IMR-90 (cell line): ENCODE measurements around the gene PRKAG2. TPM values are rescaled to one million over a fixed set of nuclear protein-coding genes. Genes with fewer than 3 reads are reported as not detected.

Experiments used
- ATAC-seq: fragments of 200-7000 bp; cut with Tn5 transposase; 2 replicates; pipeline ENCODE4 v1.9.1; 2020; ENCODE audit warnings: low read depth, mild to moderate bottlenecking, moderate library complexity
- BruUV-seq: library from RNA; stranded (reverse); fragments of 400-500 nt; replicated peaks from 2 replicates; lab custom pipeline; 2021; lab: Mats Ljungman, UMichigan
- CTCF ChIA-PET: fragments of 300-600 bp; formaldehyde crosslinking; extraction: SDS; loops from one replicate; lab custom pipeline; 2021; ENCODE audit warnings: antibody characterized with exemption; lab: Yijun Ruan, JAX
- POLR2A ChIA-PET: fragments of 300-600 bp; sonication (Branson Sonifier 250); formaldehyde crosslinking; loops from one replicate; lab custom pipeline; 2022; ENCODE audit warnings: antibody characterized with exemption; ENCODE audit not compliant: unreplicated experiment; lab: Charles Lee
- DNase-seq: peaks from one replicate; pipeline ENCODE4 v3.0.0; 2013
- H2AFZ ChIP-seq: replicated peaks from 2 replicates; pipeline ENCODE3; 2013; ENCODE audit warnings: low read length, mild to moderate bottlenecking; ENCODE audit not compliant: poor library complexity
- H2AK5ac ChIP-seq: 2 replicates; pipeline ENCODE4 v1.6.1; 2013; ENCODE audit warnings: low read depth, low read length, inconsistent platforms
- H2AK9ac ChIP-seq: replicated peaks from 2 replicates; pipeline ENCODE3; 2013; ENCODE audit warnings: mild to moderate bottlenecking, low read depth, low read length, moderate library complexity; ENCODE audit not compliant: poor library complexity
- H2BK120ac ChIP-seq: 2 replicates; pipeline ENCODE4 v1.6.1; 2013; ENCODE audit warnings: low read depth, low read length, inconsistent platforms
- H2BK15ac ChIP-seq: 3 replicates; pipeline ENCODE4 v1.6.1; 2013; ENCODE audit warnings: low read depth, low read length, inconsistent platforms
- H2BK20ac ChIP-seq: 2 replicates; pipeline ENCODE4 v1.6.1; 2013; ENCODE audit warnings: low read depth, mild to moderate bottlenecking, inconsistent platforms, low read length, moderate library complexity
- H2BK5ac ChIP-seq: 2 replicates; pipeline ENCODE4 v1.6.1; 2013; ENCODE audit warnings: mild to moderate bottlenecking, low read depth, low read length, inconsistent platforms; ENCODE audit not compliant: poor library complexity, severe bottlenecking
- H3K14ac ChIP-seq: replicated peaks from 2 replicates; pipeline ENCODE4 v1.6.1; 2013; ENCODE audit warnings: low read depth, low read length, inconsistent platforms
- H3K18ac ChIP-seq: 2 replicates; pipeline ENCODE4 v1.6.1; 2013; ENCODE audit warnings: low read depth, low read length, control low read depth
- H3K23ac ChIP-seq: 2 replicates; pipeline ENCODE4 v1.6.1; 2013; ENCODE audit warnings: low read depth, low read length, inconsistent platforms
- H3K27ac ChIP-seq: 2 replicates; pipeline ENCODE4 v1.5.1; 2013; ENCODE audit warnings: mild to moderate bottlenecking, control low read depth, low read length; ENCODE audit not compliant: insufficient read depth
- H3K27me3 ChIP-seq: 2 replicates; pipeline ENCODE4 v1.6.1; 2013; ENCODE audit warnings: low read length; ENCODE audit not compliant: control insufficient read depth, insufficient read depth
- H3K36me3 ChIP-seq: 2 replicates; pipeline ENCODE4 v1.6.1; 2013; ENCODE audit warnings: low read length, mixed read lengths; ENCODE audit not compliant: control insufficient read depth, insufficient read depth
- H3K4ac ChIP-seq: 2 replicates; pipeline ENCODE4 v1.6.1; 2013; ENCODE audit warnings: low read depth, low read length, inconsistent platforms
- H3K4me1 ChIP-seq: 2 replicates; pipeline ENCODE4 v1.6.1; 2013; ENCODE audit warnings: low read length, mixed read lengths; ENCODE audit not compliant: control insufficient read depth, insufficient read depth
- H3K4me2 ChIP-seq: 2 replicates; pipeline ENCODE4 v1.6.1; 2013; ENCODE audit warnings: low read depth, mild to moderate bottlenecking, control low read depth, low read length, moderate library complexity
- H3K4me3 ChIP-seq: 2 replicates; pipeline ENCODE4 v1.5.1; 2013; ENCODE audit warnings: low read depth, mild to moderate bottlenecking, control low read depth, low read length, moderate library complexity; ENCODE audit not compliant: insufficient read depth
- H3K56ac ChIP-seq: 2 replicates; pipeline ENCODE4 v1.6.1; 2013; ENCODE audit warnings: low read length, inconsistent platforms; ENCODE audit not compliant: insufficient read depth; ENCODE audit errors: extremely low read depth
- H3K79me1 ChIP-seq, 2 experiments: 2 replicates each; pipeline ENCODE4 v1.6.1; 2013; ENCODE audit warnings: low read length in 2 of 2, inconsistent platforms in 1 of 2, low read depth in 1 of 2
- H3K9ac ChIP-seq: 2 replicates; pipeline ENCODE4 v1.6.1; 2013; ENCODE audit warnings: low read depth, low read length, control low read depth
- H3K9me1 ChIP-seq: 2 replicates; pipeline ENCODE4 v1.6.1; 2013; ENCODE audit warnings: low read length, inconsistent platforms; ENCODE audit not compliant: insufficient read depth
- H3K9me3 ChIP-seq: 2 replicates; pipeline ENCODE4 v1.6.1; 2013; ENCODE audit warnings: low read length; ENCODE audit not compliant: control insufficient read depth, insufficient read depth
- H4K20me1 ChIP-seq: 2 replicates; pipeline ENCODE4 v1.6.1; 2013; ENCODE audit warnings: low read length, inconsistent platforms; ENCODE audit not compliant: insufficient read depth
- H4K5ac ChIP-seq: 2 replicates; pipeline ENCODE4 v1.6.1; 2013; ENCODE audit warnings: mild to moderate bottlenecking, low read depth, low read length, control low read depth
- H4K8ac ChIP-seq, 2 experiments: 2 replicates each; pipeline ENCODE4 v1.6.1; 2013; ENCODE audit warnings: low read depth in 2 of 2, low read length in 2 of 2, control low read depth in 1 of 2, inconsistent platforms in 1 of 2
- H4K91ac ChIP-seq: 2 replicates; pipeline ENCODE4 v1.6.1; 2013; ENCODE audit warnings: low read depth, low read length, inconsistent platforms; ENCODE audit not compliant: insufficient read depth
- BHLHE40 ChIP-seq: fragments of 150-350 bp; IDR thresholded peaks from 2 replicates; pipeline ENCODE4 v1.6.1; 2016; ENCODE audit warnings: mild to moderate bottlenecking, low read depth, low read length
- CEBPB ChIP-seq: IDR thresholded peaks from 2 replicates; pipeline ENCODE4 v1.6.1; 2012; ENCODE audit warnings: low read depth, low read length, improper control_type of control experiment
- CTCF ChIP-seq: conservative IDR thresholded peaks from 2 replicates; pipeline ENCODE4 v1.5.1; 2012; ENCODE audit warnings: mild to moderate bottlenecking, low read depth, low read length, improper control_type of control experiment
- FOS ChIP-seq: fragments of 150-350 bp; IDR thresholded peaks from 2 replicates; pipeline ENCODE4 v1.6.1; 2016; ENCODE audit warnings: low read depth, low read length
- MAZ ChIP-seq: IDR thresholded peaks from 2 replicates; pipeline ENCODE4 v1.6.1; 2012; ENCODE audit warnings: low read depth, mild to moderate bottlenecking, low read length, improper control_type of control experiment, moderate library complexity, borderline replicate concordance
- NFE2L2 ChIP-seq: fragments of 150-350 bp; IDR thresholded peaks from 2 replicates; pipeline ENCODE4 v1.6.1; 2016; ENCODE audit warnings: low read depth, mild to moderate bottlenecking, low read length
- RAD21 ChIP-seq: IDR thresholded peaks from 2 replicates; pipeline ENCODE4 v1.6.1; 2012; ENCODE audit warnings: low read length, improper control_type of control experiment
- RCOR1 ChIP-seq: IDR thresholded peaks from 2 replicates; pipeline ENCODE4 v1.6.1; 2012; ENCODE audit warnings: mild to moderate bottlenecking, low read length, improper control_type of control experiment; ENCODE audit not compliant: insufficient replicate concordance
- RFX5 ChIP-seq: IDR thresholded peaks from 2 replicates; pipeline ENCODE4 v1.8.0; 2012; ENCODE audit warnings: low read depth, mild to moderate bottlenecking, low read length, moderate library complexity
- SMC3 ChIP-seq: fragments of 150-350 bp; IDR thresholded peaks from 2 replicates; pipeline ENCODE4 v1.6.1; 2016; ENCODE audit warnings: low read depth, mild to moderate bottlenecking, antibody characterized with exemption, low read length, moderate library complexity
- WGBS, 2 experiments: methylation state at CpG; one replicate each; pipeline versions ENCODE4 v1.1.5 to v1.1.7; 2013; ENCODE audit warnings: missing lambda C conversion rate in 2 of 2; ENCODE audit not compliant: insufficient read length in 1 of 2; ENCODE audit errors: extremely low coverage in 2 of 2; 5-methylcytosine and 5-hydroxymethylcytosine counted together
- dilution Hi-C: fragments of 300-500 bp; cut with HindIII; formaldehyde crosslinking; loops from one replicate; pipeline ENCODE4 v1.14.3; 2018; ENCODE audit warnings: low sequenced_read_pairs; ENCODE audit not compliant: unreplicated experiment
- in situ Hi-C: fragments of 300-500 bp; cut with MboI; formaldehyde crosslinking; loops from 3 replicates; pipeline ENCODE4 v1.14.3; 2019; ENCODE audit warnings: low sequenced_read_pairs, inconsistent platforms, mixed read lengths
- intact Hi-C: fragments of 100-400 bp; cut with micrococcal nuclease; formaldehyde crosslinking; loops from 2 replicates; pipeline ENCODE4 v1.10.0; 2022
- polyA plus RNA-seq, 3 experiments: library from polyadenylated mRNA; depleted of rRNA; stranded (reverse); fragments of >200 nt; gene quantifications; 2 replicates each; pipeline ENCODE4 v1.2.3, GENCODE V29; 2012; ENCODE audit warnings: low replicate concordance in 1 of 3
- total RNA-seq: library from RNA; depleted of rRNA; stranded (reverse); fragments of >200 nt; gene quantifications from 2 replicates; pipeline ENCODE4 v1.2.3, GENCODE V29; 2012
- TF ChIP-seq, protein P1 (sequence below): fragments of 150-350 bp; IDR thresholded peaks from 2 replicates; pipeline ENCODE4 v1.6.1; 2016; ENCODE audit warnings: low read depth, mild to moderate bottlenecking, low read length, moderate library complexity, borderline replicate concordance

The PRKAG2 gene
- total and polyA plus RNA-seq, 2 of the 4 experiments (the other 2 are of a cell fraction), result 15.4 to 21.6 TPM

GRCh38 chr7:151836191-151836926 is 40.6 kb downstream of the PRKAG2 start:
- Histone ChIP-seq H3K27me3 (peaks cover 38% of the 10 kb centered on the region), H3K4me3 (no peak overlapping the region), H3K9ac (no peak overlapping the region), H3K27ac (no peak overlapping the region), H2BK120ac (no peak overlapping the region), H4K20me1 (no peaks in the 10 kb centered on the region), H3K4me2 (no peak overlapping the region), H3K9me1 (no peaks in the 10 kb centered on the region), H3K36me3 (no peaks in the 10 kb centered on the region), H2AK9ac (no peak overlapping the region), H3K9me3 (no peaks in the 10 kb centered on the region), H4K91ac (no peak overlapping the region), H3K56ac (no peak overlapping the region), H3K4me1 (no peaks in the 10 kb centered on the region), H2AK5ac (no peak overlapping the region), H3K18ac (no peak overlapping the region), H2BK15ac (no peak overlapping the region), H3K14ac (no peak overlapping the region), H4K8ac (no peak overlapping the region), H2BK20ac (no peak overlapping the region), H3K23ac (no peak overlapping the region), H4K5ac (no peak overlapping the region), H2BK5ac (no peak overlapping the region), H3K79me1 (no peaks in the 10 kb centered on the region), H2AFZ (peak overlapping the region; percentile 32), H3K4ac (no peak overlapping the region)
- intact Hi-C loops (no loop called here), dilution Hi-C loops (no loop called here), in situ Hi-C loops (no loop called here)
- no TSS peak for BruUV-seq
- no peak for ATAC-seq
- POLR2A ChIA-PET, result no interaction called here
- WGBS, 2 experiments, result 54% methylated on average over 4 of the region's 16 CpGs; no CpG with 5 or more reads in 1 of the 2 experiments
- TF ChIP-seq CTCF (no peak), RFX5 (no peak), CEBPB (no peak), NFE2L2 (no peak), RAD21 (no peak), FOS (no peak), SMC3 (no peak), MAZ (no peak), BHLHE40 (no peak), RCOR1 (no peak)
- TF ChIP-seq, protein P1, sequence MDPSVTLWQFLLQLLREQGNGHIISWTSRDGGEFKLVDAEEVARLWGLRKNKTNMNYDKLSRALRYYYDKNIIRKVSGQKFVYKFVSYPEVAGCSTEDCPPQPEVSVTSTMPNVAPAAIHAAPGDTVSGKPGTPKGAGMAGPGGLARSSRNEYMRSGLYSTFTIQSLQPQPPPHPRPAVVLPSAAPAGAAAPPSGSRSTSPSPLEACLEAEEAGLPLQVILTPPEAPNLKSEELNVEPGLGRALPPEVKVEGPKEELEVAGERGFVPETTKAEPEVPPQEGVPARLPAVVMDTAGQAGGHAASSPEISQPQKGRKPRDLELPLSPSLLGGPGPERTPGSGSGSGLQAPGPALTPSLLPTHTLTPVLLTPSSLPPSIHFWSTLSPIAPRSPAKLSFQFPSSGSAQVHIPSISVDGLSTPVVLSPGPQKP, result no peak
- no peak for DNase-seq
- CTCF ChIA-PET, result no interaction called here
